Measurements from ENCODE around the gene FOXP4. TPM values are rescaled to one million over a fixed set of nuclear protein-coding genes. Genes with fewer than 3 reads are reported as not detected.
A peak's percentile ranks its signal among the peaks of the same experiment; 100 is the strongest.

Gene FOXP4
- total and polyA plus RNA-seq, 2 of the 13 experiments (the other 11 are each of a cell fraction or from before 2014, with no cell fraction given) = 11.0 to 12.4 TPM

DNA sequence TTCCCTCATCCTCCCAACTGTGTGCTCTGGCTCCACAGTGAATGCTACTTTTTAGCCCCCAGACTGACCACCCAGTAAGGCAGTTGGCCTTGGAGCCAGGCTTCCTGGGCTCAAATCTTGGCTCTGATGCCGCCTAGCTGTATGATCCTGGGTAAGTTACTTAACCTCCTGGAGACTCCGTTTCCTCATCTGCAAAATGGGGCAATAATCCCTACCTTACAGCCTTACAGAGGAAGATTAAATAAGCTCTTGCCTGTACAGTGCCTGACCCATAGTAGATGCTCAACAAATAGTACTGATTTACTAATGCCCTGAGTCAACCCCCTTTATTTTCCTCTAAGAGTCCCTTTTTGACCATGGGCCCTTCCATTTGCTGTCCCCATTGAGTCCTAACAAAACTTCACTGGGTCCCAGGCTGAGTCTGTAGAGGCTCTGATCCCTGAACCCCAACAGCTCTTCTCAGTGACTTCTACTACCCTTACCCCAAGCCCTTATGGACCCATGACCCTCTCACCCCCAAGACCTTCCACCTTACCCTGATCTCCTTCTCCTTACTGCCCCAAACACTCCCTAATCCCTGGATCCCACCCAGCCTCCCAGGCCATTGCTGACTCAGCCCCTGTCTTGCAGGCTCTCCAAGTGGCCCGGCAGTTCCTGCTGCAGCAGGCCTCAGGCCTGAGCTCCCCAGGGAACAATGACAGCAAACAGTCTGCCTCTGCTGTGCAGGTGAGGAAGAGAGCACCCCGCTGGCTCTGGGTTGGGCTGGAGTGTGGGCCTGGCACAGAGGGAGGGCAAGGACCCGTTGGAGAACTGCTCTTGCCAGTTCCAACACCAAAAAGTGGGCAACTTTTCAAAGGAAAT, 31.4 kb downstream of the FOXP4 start (continued):
- TF ChIP-seq ZSCAN31 (CRISPR knock-in tag; IDR thresholded peaks at IDR 0.05; ENCODE audit: low read depth) (no peak), ZNF563 (CRISPR knock-in tag; IDR thresholded peaks at IDR 0.05) (no peak), MXD3 (CRISPR knock-in tag; IDR thresholded peaks at IDR 0.05) (peak; percentile 62), PAWR (CRISPR knock-in tag; IDR thresholded peaks at IDR 0.05; ENCODE audit: borderline replicate concordance) (no peak), ZNF251 (CRISPR knock-in tag; IDR thresholded peaks at IDR 0.05) (no peak), ZNF432 (CRISPR knock-in tag; IDR thresholded peaks at IDR 0.05; ENCODE audit: borderline replicate concordance) (no peak), ZNF446 (CRISPR knock-in tag; IDR thresholded peaks at IDR 0.05) (no peak), ZBTB3 (CRISPR knock-in tag; IDR thresholded peaks at IDR 0.05; ENCODE audit: borderline replicate concordance, low read depth) (0 out of 2 replicates have a peak, but pooled peaks have one; percentile 13), ZNF124 (CRISPR knock-in tag; IDR thresholded peaks at IDR 0.05) (no peak), CBFB (CRISPR knock-in tag; IDR thresholded peaks at IDR 0.05) (no peak), RFX5 (IDR thresholded peaks at IDR 0.05; ENCODE audit: low read depth, low read length) (no peak), DNMT3B (CRISPR knock-in tag; conservative IDR thresholded peaks at IDR 0.05) (peak; percentile 33; the same call in 1 of the 2 replicates), ZMAT3 (CRISPR knock-in tag; conservative IDR thresholded peaks at IDR 0.05) (peak; percentile 72; the same call in 1 of the 2 replicates), NFRKB (IDR thresholded peaks at IDR 0.05) (no peak), CHD4 (IDR thresholded peaks at IDR 0.05; ENCODE audit: borderline replicate concordance, low read length) (no peak; the same call in 1 of the 2 replicates), GTF2F1 (IDR thresholded peaks at IDR 0.05; ENCODE audit: low read length) (no peak), HNRNPL (IDR thresholded peaks at IDR 0.05; ENCODE audit: low read depth, low read length) (peak; percentile 91), KMT2A (CRISPR knock-in tag; IDR thresholded peaks at IDR 0.05) (no peak)
- TF ChIP-seq, protein P1, sequence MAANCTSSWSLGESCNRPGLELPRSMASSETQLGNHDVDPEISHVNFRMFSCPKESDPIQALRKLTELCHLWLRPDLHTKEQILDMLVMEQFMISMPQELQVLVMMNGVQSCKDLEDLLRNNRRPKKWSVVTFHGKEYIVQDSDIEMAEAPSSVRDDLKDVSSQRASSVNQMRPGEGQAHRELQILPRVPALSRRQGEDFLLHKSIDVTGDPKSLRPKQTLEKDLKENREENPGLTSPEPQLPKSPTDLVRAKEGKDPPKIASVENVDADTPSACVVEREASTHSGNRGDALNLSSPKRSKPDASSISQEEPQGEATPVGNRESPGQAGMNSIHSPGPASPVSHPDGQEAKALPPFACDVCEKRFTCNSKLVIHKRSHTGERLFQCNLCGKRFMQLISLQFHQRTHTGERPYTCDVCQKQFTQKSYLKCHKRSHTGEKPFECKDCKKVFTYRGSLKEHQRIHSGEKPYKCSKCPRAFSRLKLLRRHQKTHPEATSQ (CRISPR knock-in tag; IDR thresholded peaks at IDR 0.05; ENCODE audit: borderline replicate concordance) = no peak
- TF ChIP-seq, protein P2, sequence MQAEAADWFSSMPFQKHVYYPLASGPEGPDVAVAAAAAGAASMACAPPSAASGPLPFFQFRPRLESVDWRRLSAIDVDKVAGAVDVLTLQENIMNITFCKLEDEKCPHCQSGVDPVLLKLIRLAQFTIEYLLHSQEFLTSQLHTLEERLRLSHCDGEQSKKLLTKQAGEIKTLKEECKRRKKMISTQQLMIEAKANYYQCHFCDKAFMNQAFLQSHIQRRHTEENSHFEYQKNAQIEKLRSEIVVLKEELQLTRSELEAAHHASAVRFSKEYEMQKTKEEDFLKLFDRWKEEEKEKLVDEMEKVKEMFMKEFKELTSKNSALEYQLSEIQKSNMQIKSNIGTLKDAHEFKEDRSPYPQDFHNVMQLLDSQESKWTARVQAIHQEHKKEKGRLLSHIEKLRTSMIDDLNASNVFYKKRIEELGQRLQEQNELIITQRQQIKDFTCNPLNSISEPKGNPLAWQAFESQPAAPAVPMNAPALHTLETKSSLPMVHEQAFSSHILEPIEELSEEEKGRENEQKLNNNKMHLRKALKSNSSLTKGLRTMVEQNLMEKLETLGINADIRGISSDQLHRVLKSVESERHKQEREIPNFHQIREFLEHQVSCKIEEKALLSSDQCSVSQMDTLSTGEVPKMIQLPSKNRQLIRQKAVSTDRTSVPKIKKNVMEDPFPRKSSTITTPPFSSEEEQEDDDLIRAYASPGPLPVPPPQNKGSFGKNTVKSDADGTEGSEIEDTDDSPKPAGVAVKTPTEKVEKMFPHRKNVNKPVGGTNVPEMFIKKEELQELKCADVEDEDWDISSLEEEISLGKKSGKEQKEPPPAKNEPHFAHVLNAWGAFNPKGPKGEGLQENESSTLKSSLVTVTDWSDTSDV (CRISPR knock-in tag; IDR thresholded peaks at IDR 0.05) = 0 out of 2 replicates have a peak, but pooled peaks have one; percentile 16
- TF ChIP-seq, protein P3, sequence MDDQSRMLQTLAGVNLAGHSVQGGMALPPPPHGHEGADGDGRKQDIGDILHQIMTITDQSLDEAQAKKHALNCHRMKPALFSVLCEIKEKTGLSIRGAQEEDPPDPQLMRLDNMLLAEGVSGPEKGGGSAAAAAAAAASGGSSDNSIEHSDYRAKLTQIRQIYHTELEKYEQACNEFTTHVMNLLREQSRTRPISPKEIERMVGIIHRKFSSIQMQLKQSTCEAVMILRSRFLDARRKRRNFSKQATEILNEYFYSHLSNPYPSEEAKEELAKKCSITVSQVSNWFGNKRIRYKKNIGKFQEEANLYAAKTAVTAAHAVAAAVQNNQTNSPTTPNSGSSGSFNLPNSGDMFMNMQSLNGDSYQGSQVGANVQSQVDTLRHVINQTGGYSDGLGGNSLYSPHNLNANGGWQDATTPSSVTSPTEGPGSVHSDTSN (CRISPR knock-in tag; IDR thresholded peaks at IDR 0.05; ENCODE audit: borderline replicate concordance) = no peak
- TF ChIP-seq, protein P4, sequence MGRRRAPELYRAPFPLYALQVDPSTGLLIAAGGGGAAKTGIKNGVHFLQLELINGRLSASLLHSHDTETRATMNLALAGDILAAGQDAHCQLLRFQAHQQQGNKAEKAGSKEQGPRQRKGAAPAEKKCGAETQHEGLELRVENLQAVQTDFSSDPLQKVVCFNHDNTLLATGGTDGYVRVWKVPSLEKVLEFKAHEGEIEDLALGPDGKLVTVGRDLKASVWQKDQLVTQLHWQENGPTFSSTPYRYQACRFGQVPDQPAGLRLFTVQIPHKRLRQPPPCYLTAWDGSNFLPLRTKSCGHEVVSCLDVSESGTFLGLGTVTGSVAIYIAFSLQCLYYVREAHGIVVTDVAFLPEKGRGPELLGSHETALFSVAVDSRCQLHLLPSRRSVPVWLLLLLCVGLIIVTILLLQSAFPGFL (CRISPR knock-in tag; IDR thresholded peaks at IDR 0.05) = no peak

All from HepG2 (cell line).